ENCODE results near the gene GLP2R. TPM values are rescaled to one million over a fixed set of nuclear protein-coding genes. Genes with fewer than 3 reads are reported as not detected.

GLP2R gene
- total and polyA plus RNA-seq, 12 donors: 0.09 to 0.41 (median 0.19) TPM; not detected in 2

GRCh38 chr17:9813166-9813565, 12.6 kb upstream of the GLP2R start:
- intact Hi-C loops (cut with DNase I): no loop called here
- DNase-seq: no peak
- H3K27me3 ChIP-seq: peaks cover 0 to 23% (median 0%) of the 10 kb centered on the region in 7 donors
- no peak for TF ChIP-seq CTCF (IDR thresholded peaks at IDR 0.05)
- H3K27ac ChIP-seq: no peak overlapping the region
- WGBS, 2 donors: 72 to 85% methylated on average over 9 of the region's 9 CpGs
- no peak overlapping the region for H3K4me3 ChIP-seq
- no peaks in the 10 kb centered on the region for H3K36me3 ChIP-seq
- H3K9me3 ChIP-seq: no peaks in the 10 kb centered on the region
- peaks cover 0 to 8% (median 0%) of the 10 kb centered on the region in 9 donors for H3K4me1 ChIP-seq
- ATAC-seq: no peak

- Histone ChIP-seq H3K27ac (peak overlapping the region in 1 of 10 donors; percentile 16), H3K36me3 (no peaks in the 10 kb centered on the region), H3K4me1 (peaks cover 0 to 8% (median 0%) of the 10 kb centered on the region in 9 donors), H3K9me3 (no peaks in the 10 kb centered on the region), H3K27me3 (peaks cover 0 to 18% (median 0%) of the 10 kb centered on the region in 7 donors), H3K4me3 (no peak overlapping the region)
- TF ChIP-seq CTCF (IDR thresholded peaks at IDR 0.05): no peak
- ATAC-seq: peak in 4 of 8 donors; percentile 34 to 49 (median 40)
- intact Hi-C loops (cut with DNase I): no loop called here
- 76 to 79% methylated on average over 14 of the region's 14 CpGs for WGBS, 2 donors
- no peak for DNase-seq
Measured at GRCh38 chr17:9814337-9814945, 11.3 kb upstream of the GLP2R start.

- no peaks in the 10 kb centered on the region for H3K9me3 ChIP-seq
- DNase-seq: no peak
- no peak overlapping the region for H3K4me3 ChIP-seq
- no peak for TF ChIP-seq CTCF (IDR thresholded peaks at IDR 0.05)
- peaks cover 0 to 3% (median 0%) of the 10 kb centered on the region in 9 donors for H3K4me1 ChIP-seq
- H3K27ac ChIP-seq: no peak overlapping the region
- WGBS, 2 donors: 85 to 93% methylated on average over 10 of the region's 10 CpGs
- intact Hi-C loops (cut with DNase I): no loop called here
- no peaks in the 10 kb centered on the region for H3K36me3 ChIP-seq
- H3K27me3 ChIP-seq: peaks cover 0 to 13% (median 4%) of the 10 kb centered on the region in 7 donors
- no peak for ATAC-seq
Measured at GRCh38 chr17:9816472-9816871, 9.3 kb upstream of the GLP2R start.

- H3K9me3 ChIP-seq: no peaks in the 10 kb centered on the region
- H3K27me3 ChIP-seq: peaks cover 0 to 10% (median 4%) of the 10 kb centered on the region in 7 donors
- peak in 6 of 8 donors; percentile 57 to 83 (median 78) for ATAC-seq
- H3K4me1 ChIP-seq: no peaks in the 10 kb centered on the region
- no peak for TF ChIP-seq CTCF (IDR thresholded peaks at IDR 0.05)
- H3K36me3 ChIP-seq: no peaks in the 10 kb centered on the region
- DNase-seq: no peak
- H3K4me3 ChIP-seq: no peak overlapping the region
- WGBS, 2 donors: 49 to 52% methylated on average over 8 of the region's 8 CpGs
- intact Hi-C loops (cut with DNase I): no loop called here
- no peak overlapping the region for H3K27ac ChIP-seq
Measured at GRCh38 chr17:9817086-9817485, 8.6 kb upstream of the GLP2R start.

Data from heart right ventricle (tissue), 16 donors.